ENCODE data around the gene CPNE5.

Gene CPNE5

DNA sequence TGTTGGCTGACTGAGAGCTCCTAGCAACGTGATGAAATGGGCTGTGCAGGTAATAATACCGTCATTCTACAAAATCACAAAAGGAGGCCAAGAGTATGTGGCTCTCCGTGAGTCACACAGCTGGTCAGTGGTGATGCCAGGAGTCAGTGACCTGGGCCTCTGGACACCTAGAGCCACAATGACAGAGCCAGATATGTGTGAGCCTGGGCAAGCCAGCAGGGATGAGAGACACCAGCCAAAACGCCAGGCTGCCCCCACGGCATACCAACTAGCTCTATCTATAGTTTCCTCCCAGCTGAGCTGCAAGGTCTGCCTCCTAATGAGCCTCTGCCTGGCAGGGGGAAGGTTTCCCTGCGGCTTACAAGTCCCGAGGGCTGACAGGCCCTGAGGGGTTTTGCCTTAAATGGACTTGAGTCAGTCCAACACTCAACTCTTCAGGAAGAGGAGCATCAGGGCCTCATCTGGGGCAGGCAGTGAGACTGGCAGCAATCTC is 70.0 kb downstream of the CPNE5 start:
- in situ Hi-C loops (cut with HindIII; ENCODE audit: low sequenced_read_pairs): no loop called here

DNA sequence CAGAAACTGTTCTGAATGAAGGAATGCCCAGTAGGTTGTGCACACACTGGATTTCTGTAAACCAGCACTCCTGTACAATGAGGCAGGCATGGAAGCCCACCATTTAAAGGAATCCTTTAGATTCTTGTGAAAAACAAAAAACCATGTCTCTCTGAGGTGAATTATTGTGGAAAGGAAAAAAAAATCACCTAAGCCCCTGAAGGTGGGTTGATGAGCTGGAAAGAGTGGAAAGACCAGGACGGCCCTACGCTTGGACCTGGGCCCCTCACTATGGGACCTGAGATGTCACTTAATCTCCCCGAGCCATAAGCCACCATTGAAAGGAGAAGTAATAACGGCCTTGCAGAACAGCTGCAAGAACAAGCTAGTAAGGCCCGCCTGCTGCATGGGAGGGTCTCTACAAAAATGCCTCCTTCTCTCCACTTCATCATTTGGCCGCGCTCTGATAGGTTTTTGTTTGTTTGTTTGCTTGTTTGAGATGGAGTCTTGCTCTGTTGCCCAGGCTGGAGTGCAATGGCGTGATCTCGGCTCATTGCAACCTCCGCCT is 72.8 kb downstream of the CPNE5 start:
- in situ Hi-C loops (cut with HindIII; ENCODE audit: low sequenced_read_pairs): no loop called here

DNA sequence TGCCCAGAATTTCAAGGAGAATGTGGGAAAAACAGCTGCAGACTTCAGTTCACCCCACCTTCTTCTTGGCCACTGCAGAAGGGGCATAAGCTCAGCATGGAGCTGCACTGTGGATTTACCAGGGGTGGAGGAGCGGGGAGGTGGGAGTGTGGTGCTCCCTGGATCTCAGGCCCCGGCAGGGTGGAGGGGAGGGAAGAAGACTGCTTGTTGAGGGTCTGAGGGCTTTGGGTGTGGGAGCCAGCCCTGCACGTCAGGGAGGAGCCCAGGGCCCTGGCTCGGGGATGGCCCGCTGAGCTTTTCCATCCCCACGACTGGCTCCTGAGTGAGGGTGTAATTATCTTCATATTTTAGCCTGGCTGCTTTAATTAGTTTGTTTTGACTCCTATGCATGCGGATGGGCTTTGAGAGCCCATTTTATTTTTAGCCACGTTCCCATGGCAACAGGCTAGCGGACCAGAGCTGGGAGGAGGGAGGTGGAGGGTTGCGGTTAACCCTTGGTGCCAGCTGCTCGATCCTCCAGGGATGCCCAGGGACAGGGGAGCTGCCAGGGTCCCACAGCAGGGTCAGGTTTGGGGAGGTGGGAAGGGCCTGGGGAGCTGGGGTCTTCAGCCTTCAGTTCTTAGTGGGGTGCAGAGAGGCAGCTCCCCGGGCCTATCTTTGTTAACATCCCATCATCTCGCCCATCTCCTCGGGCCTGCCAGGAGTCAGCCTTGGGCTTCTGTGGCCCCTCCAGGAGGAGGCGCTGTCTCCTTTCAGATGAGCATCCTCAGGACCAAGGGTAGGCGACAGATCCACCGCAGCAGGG is 73.4 kb downstream of the CPNE5 start:
- in situ Hi-C loops (cut with HindIII; ENCODE audit: low sequenced_read_pairs): no loop called here

GRCh38 chr6:36765190-36765589 is 74.1 kb downstream of the CPNE5 start:
- in situ Hi-C loops (cut with HindIII; ENCODE audit: low sequenced_read_pairs): no loop called here

DNA sequence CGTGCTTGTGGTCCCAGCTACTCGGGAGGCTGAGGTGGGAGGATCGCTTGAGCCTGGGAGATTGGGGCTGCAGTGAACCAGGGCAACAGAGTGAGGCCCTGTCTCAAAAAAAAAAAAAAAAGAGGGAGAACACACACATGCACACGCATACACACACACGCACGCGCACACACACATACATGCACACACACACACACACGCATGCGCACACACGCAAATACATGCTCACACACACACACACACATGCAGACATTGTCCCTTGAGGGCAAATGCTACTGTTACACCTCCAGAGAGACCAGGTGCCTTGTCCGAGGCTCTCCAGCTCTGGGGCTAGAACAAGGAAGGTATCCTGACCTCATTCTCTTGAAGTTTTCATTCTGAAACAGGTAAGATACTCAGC is 77.1 kb downstream of the CPNE5 start:
- in situ Hi-C loops (cut with HindIII; ENCODE audit: low sequenced_read_pairs): no loop called here

- in situ Hi-C loops (cut with HindIII; ENCODE audit: low sequenced_read_pairs): no loop called here
These were observed 78.4 kb downstream of the CPNE5 start for GRCh38 chr6:36760685-36761435.

- in situ Hi-C loops (cut with HindIII; ENCODE audit: low sequenced_read_pairs): loop anchor here (5.0 kb wide), 1 partner anchor 53 kb away; no protein-coding TSS in a partner anchor
These were observed 80.0 kb downstream of the CPNE5 start for GRCh38 chr6:36759148-36759759.

GRCh38 chr6:36758516-36759147 is 80.6 kb downstream of the CPNE5 start:
- in situ Hi-C loops (cut with HindIII; ENCODE audit: low sequenced_read_pairs): loop anchor here (5.0 kb wide), 1 partner anchor 54 kb away; no protein-coding TSS in a partner anchor

GRCh38 chr6:36757943-36758508 is 81.2 kb downstream of the CPNE5 start:
- in situ Hi-C loops (cut with HindIII; ENCODE audit: low sequenced_read_pairs): loop anchor here (5.0 kb wide), 1 partner anchor 54 kb away; no protein-coding TSS in a partner anchor

GRCh38 chr6:36757206-36757605 is 82.0 kb downstream of the CPNE5 start:
- in situ Hi-C loops (cut with HindIII; ENCODE audit: low sequenced_read_pairs): loop anchor here (5.0 kb wide), 1 partner anchor 55 kb away; no protein-coding TSS in a partner anchor

DNA sequence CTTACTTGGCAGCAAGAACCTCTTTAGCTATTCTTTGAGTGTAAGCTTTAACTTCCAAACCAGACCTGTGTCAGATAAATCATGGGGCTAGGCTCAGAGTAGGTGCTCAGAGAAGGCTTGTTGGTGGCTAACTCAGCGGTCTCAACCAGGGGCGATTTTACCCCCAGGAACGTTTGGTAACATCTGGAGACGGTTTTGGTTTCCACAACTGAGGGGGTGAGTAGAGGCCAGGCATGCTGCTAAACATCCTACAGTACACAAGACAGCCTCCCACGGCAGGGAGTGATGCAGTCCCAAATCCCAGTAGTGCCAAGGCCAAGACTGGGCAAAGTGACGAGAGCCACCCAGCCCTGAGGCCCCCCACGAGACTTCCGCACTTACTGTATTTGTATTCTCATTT is 82.5 kb downstream of the CPNE5 start:
- in situ Hi-C loops (cut with HindIII; ENCODE audit: low sequenced_read_pairs): loop anchor here (5.0 kb wide), 1 partner anchor 56 kb away; no protein-coding TSS in a partner anchor

DNA sequence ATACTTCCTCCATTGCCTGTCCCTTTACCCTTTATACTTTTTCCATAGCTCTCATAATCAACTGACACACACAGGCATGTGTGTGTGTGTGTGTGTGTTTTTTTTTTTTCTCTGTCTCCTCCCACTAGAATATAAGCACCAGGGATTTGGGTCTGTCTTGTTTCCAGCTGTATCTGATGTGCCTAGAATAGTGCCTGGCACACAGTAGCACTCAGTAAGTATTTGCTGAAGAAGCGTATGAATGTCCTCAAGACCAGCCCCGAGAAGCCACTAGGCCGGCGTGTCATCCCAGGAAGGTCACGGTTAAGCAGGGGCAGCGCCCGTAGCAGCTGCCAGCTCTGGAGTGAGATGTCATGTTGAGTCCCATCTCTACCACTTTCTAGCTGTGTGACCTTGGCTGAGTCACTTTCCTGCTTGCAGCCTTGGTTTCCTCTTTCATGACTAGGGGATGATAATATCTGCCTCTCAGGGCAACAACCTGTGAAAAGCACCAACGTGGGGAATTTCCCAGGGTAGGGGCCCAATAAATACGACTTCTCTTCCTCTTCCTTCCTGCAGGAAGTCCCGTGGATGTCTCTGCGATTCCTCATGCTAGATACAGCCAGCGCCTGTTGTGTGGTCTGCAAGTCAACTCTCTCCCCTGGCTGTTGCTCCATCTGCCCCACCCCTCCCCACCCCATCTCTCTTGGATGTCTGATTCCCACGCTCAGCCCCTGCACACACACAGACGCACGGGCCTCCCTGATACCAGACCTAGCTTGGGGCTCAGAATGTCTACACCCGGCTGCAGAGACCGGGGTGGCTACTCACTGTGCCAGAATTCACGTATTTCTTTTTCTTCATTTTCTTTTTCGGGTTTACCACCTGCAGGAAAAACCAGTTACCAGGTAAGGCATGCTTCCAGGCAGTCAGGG is 83.6 kb downstream of the CPNE5 start:
- in situ Hi-C loops (cut with HindIII; ENCODE audit: low sequenced_read_pairs): loop anchor here (5.0 kb wide), 1 partner anchor 57 kb away; no protein-coding TSS in a partner anchor

DNA sequence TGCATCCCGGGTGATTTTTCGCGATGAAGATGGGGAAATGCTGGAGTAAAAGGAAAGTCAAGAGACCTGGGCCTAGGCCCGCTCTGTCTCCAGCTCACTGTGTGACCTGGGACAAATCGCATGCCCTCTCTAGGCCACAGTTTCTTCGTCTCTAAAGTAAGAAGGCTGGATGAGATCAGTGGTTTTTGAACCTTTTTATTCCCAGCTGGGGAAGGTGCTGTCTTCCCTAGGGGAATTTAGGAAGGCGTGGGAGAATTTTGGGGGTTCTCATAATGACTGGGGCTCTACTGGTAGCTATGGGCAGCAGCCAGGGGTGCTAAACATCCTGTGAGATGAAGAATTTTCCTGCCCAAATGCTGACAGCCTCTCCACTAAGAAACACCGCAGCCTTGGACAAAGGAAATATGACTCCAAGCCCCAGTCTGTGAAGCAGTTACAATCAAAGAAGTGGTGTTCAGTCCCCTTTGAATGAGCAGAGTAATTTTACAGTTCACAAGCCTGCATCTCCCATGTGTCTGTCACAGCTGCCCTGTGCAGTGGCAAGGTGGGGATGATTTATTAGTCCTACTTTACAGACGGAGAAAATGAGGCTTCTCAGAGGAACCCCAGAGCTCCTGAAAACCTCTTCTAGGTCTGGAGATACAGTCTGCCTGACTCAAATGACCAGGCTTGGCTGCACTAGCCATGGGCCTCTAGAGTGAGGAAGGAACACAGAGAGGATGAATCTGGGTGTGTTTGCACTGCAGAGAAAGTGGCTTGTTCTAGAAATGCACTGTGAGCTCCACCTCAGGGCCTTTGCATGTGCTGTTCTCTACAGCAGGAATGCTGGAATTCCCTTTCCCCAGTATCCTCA is 84.4 kb downstream of the CPNE5 start:
- in situ Hi-C loops (cut with HindIII; ENCODE audit: low sequenced_read_pairs): loop anchor here (5.0 kb wide), 1 partner anchor 57 kb away; no protein-coding TSS in a partner anchor

DNA sequence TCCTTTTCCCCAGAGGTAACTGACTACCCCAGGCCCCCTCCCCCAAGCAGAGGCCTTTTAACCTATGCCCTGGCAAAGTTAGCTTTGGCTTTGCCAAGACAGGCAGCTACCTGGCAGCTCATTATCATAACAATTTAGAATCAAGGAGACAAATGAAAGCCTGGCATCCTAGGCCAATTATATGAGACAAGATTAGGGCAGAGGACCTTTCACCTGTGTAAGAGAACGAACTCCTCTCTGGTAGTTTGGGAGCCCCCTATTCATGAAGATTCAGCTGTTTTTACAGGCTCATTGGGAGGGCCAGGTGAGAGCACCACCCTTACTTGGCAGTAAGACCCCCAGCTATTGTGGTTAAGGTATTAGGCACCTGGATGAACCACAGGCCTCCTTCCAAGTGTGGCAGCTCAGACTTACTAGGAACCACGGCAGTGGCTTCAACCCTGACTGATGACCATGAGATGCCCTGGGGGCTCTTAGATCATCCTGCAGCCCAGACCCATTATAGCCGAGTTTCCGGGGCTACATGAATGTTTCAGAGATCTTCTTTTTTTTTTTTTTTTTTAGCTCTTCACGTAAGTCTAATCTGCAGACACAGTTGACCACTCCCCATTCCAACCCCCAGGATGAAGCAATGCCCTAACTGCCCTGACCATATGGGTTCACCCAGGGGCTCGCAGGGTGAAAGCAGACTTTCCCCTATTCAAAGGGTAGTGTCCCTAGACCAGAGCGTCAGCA is 85.4 kb downstream of the CPNE5 start:
- in situ Hi-C loops (cut with HindIII; ENCODE audit: low sequenced_read_pairs): no loop called here

GRCh38 chr6:36752886-36753506 is 86.2 kb downstream of the CPNE5 start:
- in situ Hi-C loops (cut with HindIII; ENCODE audit: low sequenced_read_pairs): no loop called here

DNA sequence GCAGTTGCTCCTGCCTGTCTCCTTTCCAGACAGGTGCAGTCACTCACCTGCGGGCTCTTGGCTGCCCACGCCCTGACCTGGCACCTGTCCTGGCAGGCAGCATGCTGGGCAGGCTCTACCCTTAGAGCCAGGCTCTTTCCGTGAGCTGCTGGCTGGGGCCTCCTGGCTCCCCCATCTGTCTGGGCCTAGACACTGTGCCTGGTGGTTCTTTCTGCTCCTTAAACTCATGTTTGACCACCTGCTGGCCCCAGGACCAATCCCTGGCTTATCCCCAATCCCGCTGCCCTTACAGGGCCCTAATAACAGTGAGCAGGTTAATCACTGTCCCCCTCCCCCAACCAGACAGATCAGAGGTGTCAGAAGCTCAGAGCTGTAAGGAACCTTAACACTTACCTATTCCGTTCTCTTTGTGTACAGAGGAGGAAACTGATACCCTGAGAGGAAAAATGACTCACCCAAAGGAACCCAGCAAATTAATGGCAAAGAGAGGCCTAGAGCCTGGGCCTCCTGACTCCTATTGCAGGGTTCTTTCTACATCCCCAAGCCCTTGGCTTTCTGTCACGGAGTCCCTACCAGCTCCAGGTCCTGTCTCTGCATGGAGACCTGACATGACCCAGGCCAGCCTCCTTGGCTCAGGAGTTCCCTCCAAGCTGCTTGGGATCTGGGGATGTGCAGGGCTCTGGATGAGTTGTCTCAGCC is 86.9 kb downstream of the CPNE5 start:
- in situ Hi-C loops (cut with HindIII; ENCODE audit: low sequenced_read_pairs): no loop called here

All from DLD1 (cell line).